HepG2 (cell line): Measurements from ENCODE around the gene KDM2B. TPM values are rescaled to one million over a fixed set of nuclear protein-coding genes. Genes with fewer than 3 reads are reported as not detected.
A peak's percentile ranks its signal among the peaks of the same experiment; 100 is the strongest.

Experiments used
- BRD4 ChIP-seq: sonication (generic); formaldehyde crosslinking; IDR thresholded peaks from 2 replicates; pipeline ENCODE4 v1.4.0; 2020; ENCODE audit warnings: missing genetic modification reagents
- CBX5 ChIP-seq: sonication (generic); formaldehyde crosslinking; IDR thresholded peaks from 2 replicates; pipeline ENCODE4 v1.4.0; 2020; ENCODE audit warnings: missing genetic modification reagents, borderline replicate concordance
- EED ChIP-seq: sonication (generic); formaldehyde crosslinking; IDR thresholded peaks from 2 replicates; pipeline ENCODE4 v1.5.0; 2020; ENCODE audit warnings: mild to moderate bottlenecking, missing genetic modification reagents
- ELF4 ChIP-seq: sonication (generic); formaldehyde crosslinking; IDR thresholded peaks from 2 replicates; pipeline ENCODE4 v1.5.0; 2020; ENCODE audit warnings: missing genetic modification reagents, mild to moderate bottlenecking, moderate library complexity, borderline replicate concordance
- FOXP1 ChIP-seq, 2 experiments: fragments of 450-650 bp in 1 of 2; IDR thresholded peaks; 2 replicates each; pipeline ENCODE4 v1.6.1; 2017 to 2018; ENCODE audit warnings: antibody characterized with exemption in 1 of 2
- NAIF1 ChIP-seq: sonication (generic); formaldehyde crosslinking; IDR thresholded peaks from 2 replicates; pipeline ENCODE4 v1.5.0; 2020; ENCODE audit warnings: mild to moderate bottlenecking, missing genetic modification reagents, borderline replicate concordance
- NFYB ChIP-seq: sonication (generic); formaldehyde crosslinking; IDR thresholded peaks from 2 replicates; pipeline ENCODE4 v1.4.0; 2020; ENCODE audit warnings: missing genetic modification reagents
- PAX8 ChIP-seq: sonication (generic); formaldehyde crosslinking; IDR thresholded peaks from 2 replicates; pipeline ENCODE4 v1.8.0; 2022; ENCODE audit warnings: mild to moderate bottlenecking, missing genetic modification reagents, borderline replicate concordance
- PAXIP1 ChIP-seq: sonication (generic); formaldehyde crosslinking; conservative IDR thresholded peaks from 2 replicates; pipeline ENCODE4 v1.4.0; 2020; ENCODE audit warnings: mild to moderate bottlenecking, missing genetic modification reagents, moderate library complexity
- PRPF4 ChIP-seq: fragments of 200-400 bp; formaldehyde crosslinking; IDR thresholded peaks from 2 replicates; pipeline ENCODE4 v1.6.1; 2016; ENCODE audit warnings: low read length, low read depth; ENCODE audit not compliant: poor library complexity, severe bottlenecking
- SALL2 ChIP-seq: sonication (generic); formaldehyde crosslinking; IDR thresholded peaks from 2 replicates; pipeline ENCODE4 v1.8.1; 2023; ENCODE audit warnings: mild to moderate bottlenecking, missing genetic modification reagents, inconsistent platforms
- SP2 ChIP-seq: sonication (generic); formaldehyde crosslinking; IDR thresholded peaks from 2 replicates; pipeline ENCODE4 v1.5.1; 2020; ENCODE audit warnings: mild to moderate bottlenecking, missing genetic modification reagents
- XRCC5 ChIP-seq: fragments of 200-400 bp; formaldehyde crosslinking; optimal IDR thresholded peaks from 2 replicates; pipeline ENCODE3; 2017; ENCODE audit warnings: mild to moderate bottlenecking, low read length
- ZNF296 ChIP-seq: sonication (generic); formaldehyde crosslinking; conservative IDR thresholded peaks from 2 replicates; pipeline ENCODE4 v1.5.0; 2020; ENCODE audit warnings: mild to moderate bottlenecking, missing genetic modification reagents
- ZNF331 ChIP-seq: sonication (generic); formaldehyde crosslinking; IDR thresholded peaks from 2 replicates; pipeline ENCODE4 v1.4.0; 2020; ENCODE audit warnings: missing genetic modification reagents
- ZNF354B ChIP-seq: sonication (generic); formaldehyde crosslinking; IDR thresholded peaks from 2 replicates; pipeline ENCODE4 v1.8.0; 2022; ENCODE audit warnings: mild to moderate bottlenecking, missing genetic modification reagents
- ZNF431 ChIP-seq: sonication (generic); formaldehyde crosslinking; IDR thresholded peaks from 2 replicates; pipeline ENCODE4 v1.9.0; 2022; ENCODE audit warnings: missing genetic modification reagents, low read depth, mild to moderate bottlenecking, borderline replicate concordance
- ZNF557 ChIP-seq: sonication (generic); formaldehyde crosslinking; IDR thresholded peaks from 2 replicates; pipeline ENCODE4 v1.4.0; 2020; ENCODE audit warnings: missing genetic modification reagents
- ZNF678 ChIP-seq: sonication (generic); formaldehyde crosslinking; IDR thresholded peaks from 2 replicates; pipeline ENCODE4 v1.4.0; 2020; ENCODE audit warnings: mild to moderate bottlenecking, missing genetic modification reagents
- polyA plus RNA-seq, 8 experiments: library from polyadenylated mRNA; depleted of rRNA in 3 of 8; stranded (reverse) in 7 of 8; unstranded in 1 of 8; fragments of >200 nt; fragmentation: Illumina TruSeq in 4 of 8; extraction: Trizol in 4 of 8; gene quantifications; 2 replicates each; pipeline versions ENCODE4 v1.2.1 to v1.2.3, GENCODE V29; 2011 to 2016; ENCODE audit warnings: low read depth in 4 of 8, missing spikeins in 1 of 8, mixed read lengths in 1 of 8; ENCODE audit not compliant: insufficient read depth in 1 of 8
- total RNA-seq, 5 experiments: library from RNA; depleted of rRNA; stranded (reverse); fragments of >200 nt; fragmentation: Illumina TruSeq; extraction: Trizol; gene quantifications; 2 replicates each; pipeline ENCODE4 v1.2.3, GENCODE V29; 2016; ENCODE audit warnings: low read depth in 1 of 5
- TF ChIP-seq, protein P1 (sequence below): sonication (generic); formaldehyde crosslinking; IDR thresholded peaks from 2 replicates; pipeline ENCODE4 v1.5.1; 2020; ENCODE audit warnings: missing genetic modification reagents, mild to moderate bottlenecking, borderline replicate concordance
- TF ChIP-seq, protein P2 (sequence below): sonication (generic); formaldehyde crosslinking; IDR thresholded peaks from 2 replicates; pipeline ENCODE4 v1.8.1; 2022; ENCODE audit warnings: low read depth, mild to moderate bottlenecking, missing genetic modification reagents
- TF ChIP-seq, protein P3 (sequence below): sonication (generic); formaldehyde crosslinking; IDR thresholded peaks from 2 replicates; pipeline ENCODE4 v1.5.0; 2020; ENCODE audit warnings: missing genetic modification reagents, mild to moderate bottlenecking, borderline replicate concordance

KDM2B gene
- total and polyA plus RNA-seq, 2 of the 13 experiments (the other 11 are each of a cell fraction or from before 2014, with no cell fraction given) = 17.5 to 26.1 TPM

DNA sequence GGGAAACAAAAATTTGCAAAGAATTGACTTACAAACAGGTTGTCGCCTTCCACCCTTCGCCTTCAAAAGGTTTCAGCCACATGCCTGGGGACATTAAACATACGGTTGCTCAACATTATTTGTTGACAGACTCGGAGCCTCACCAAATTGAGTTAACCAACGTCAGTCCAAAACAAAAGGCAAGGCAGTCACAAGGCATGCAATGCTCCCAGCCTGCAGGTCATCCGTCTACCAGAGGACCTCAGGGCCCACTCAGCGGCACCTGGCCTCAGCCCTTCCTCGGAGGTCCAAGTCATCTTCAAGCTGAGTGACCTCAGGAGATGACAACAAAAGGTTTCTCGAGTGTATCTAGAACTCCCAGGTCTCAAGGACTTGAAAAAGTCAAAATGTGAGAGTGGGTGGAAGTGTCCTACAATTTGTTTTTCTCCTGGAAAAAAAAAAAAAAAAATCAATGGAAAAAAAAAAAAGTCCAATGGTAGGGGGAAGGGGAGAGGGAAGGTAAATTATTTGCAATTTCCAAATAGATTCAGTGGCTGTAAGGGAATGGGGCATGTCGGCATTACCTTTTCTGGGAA, 64.3 kb downstream of the KDM2B start (continued):
- TF ChIP-seq ZNF678 (no peak), PAX8 (CRISPR knock-in tag) (no peak), BRD4 (CRISPR knock-in tag) (no peak), ELF4 (CRISPR knock-in tag) (no peak), NAIF1 (CRISPR knock-in tag) (no peak), XRCC5 (no peak), FOXP1 (IDR thresholded peaks at IDR 0.05) (no peak), FOXP1 (CRISPR knock-in tag; IDR thresholded peaks at IDR 0.05) (peak; percentile 95), ZNF431 (CRISPR knock-in tag) (0 out of 2 replicates have a peak, but pooled peaks have one; percentile 52), SALL2 (CRISPR knock-in tag) (0 out of 2 replicates have a peak, but pooled peaks have one; percentile 51), PAXIP1 (CRISPR knock-in tag) (peak; percentile 68), ZNF331 (CRISPR knock-in tag) (peak; percentile 84; the same call in 1 of the 2 replicates), SP2 (CRISPR knock-in tag) (no peak), CBX5 (CRISPR knock-in tag) (0 out of 2 replicates have a peak, but pooled peaks have one; percentile 31), ZNF354B (CRISPR knock-in tag) (no peak), ZNF296 (CRISPR knock-in tag) (no peak), NFYB (CRISPR knock-in tag) (no peak; the same call in 1 of the 2 replicates), PRPF4 (no peak), ZNF557 (peak; percentile 96), EED (CRISPR knock-in tag) (no peak)
- TF ChIP-seq, protein P1, sequence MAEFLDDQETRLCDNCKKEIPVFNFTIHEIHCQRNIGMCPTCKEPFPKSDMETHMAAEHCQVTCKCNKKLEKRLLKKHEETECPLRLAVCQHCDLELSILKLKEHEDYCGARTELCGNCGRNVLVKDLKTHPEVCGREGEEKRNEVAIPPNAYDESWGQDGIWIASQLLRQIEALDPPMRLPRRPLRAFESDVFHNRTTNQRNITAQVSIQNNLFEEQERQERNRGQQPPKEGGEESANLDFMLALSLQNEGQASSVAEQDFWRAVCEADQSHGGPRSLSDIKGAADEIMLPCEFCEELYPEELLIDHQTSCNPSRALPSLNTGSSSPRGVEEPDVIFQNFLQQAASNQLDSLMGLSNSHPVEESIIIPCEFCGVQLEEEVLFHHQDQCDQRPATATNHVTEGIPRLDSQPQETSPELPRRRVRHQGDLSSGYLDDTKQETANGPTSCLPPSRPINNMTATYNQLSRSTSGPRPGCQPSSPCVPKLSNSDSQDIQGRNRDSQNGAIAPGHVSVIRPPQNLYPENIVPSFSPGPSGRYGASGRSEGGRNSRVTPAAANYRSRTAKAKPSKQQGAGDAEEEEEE (CRISPR knock-in tag) = no peak
- TF ChIP-seq, protein P2, sequence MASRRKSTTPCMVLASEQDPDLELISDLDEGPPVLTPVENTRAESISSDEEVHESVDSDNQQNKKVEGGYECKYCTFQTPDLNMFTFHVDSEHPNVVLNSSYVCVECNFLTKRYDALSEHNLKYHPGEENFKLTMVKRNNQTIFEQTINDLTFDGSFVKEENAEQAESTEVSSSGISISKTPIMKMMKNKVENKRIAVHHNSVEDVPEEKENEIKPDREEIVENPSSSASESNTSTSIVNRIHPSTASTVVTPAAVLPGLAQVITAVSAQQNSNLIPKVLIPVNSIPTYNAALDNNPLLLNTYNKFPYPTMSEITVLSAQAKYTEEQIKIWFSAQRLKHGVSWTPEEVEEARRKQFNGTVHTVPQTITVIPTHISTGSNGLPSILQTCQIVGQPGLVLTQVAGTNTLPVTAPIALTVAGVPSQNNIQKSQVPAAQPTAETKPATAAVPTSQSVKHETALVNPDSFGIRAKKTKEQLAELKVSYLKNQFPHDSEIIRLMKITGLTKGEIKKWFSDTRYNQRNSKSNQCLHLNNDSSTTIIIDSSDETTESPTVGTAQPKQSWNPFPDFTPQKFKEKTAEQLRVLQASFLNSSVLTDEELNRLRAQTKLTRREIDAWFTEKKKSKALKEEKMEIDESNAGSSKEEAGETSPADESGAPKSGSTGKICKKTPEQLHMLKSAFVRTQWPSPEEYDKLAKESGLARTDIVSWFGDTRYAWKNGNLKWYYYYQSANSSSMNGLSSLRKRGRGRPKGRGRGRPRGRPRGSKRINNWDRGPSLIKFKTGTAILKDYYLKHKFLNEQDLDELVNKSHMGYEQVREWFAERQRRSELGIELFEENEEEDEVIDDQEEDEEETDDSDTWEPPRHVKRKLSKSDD (CRISPR knock-in tag) = 0 out of 2 replicates have a peak, but pooled peaks have one; percentile 59
- TF ChIP-seq, protein P3, sequence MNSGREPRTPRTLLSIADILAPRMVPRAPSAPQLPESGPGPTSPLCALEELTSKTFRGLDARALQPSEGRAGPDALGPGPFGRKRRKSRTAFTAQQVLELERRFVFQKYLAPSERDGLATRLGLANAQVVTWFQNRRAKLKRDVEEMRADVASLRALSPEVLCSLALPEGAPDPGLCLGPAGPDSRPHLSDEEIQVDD (CRISPR knock-in tag) = no peak; the same call in 1 of the 2 replicates
